ENCODE results near the gene ST6GALNAC2.

GRCh38 chr17:76625496-76625895 lies 39.8 kb upstream of the ST6GALNAC2 start:
- TF ChIP-seq POLR2AphosphoS5 (IDR thresholded peaks at IDR 0.05) (no peak), CTCF (IDR thresholded peaks at IDR 0.05) (no peak)
